ENCODE measurements around the gene KCNH8.

The KCNH8 gene

GRCh38 chr3:19155375-19155774, 7.1 kb downstream of the KCNH8 start:
- TF ChIP-seq TCF12 (IDR thresholded peaks at IDR 0.05; ENCODE audit: low read depth) (no peak), MAX (IDR thresholded peaks at IDR 0.05) (no peak), EP300 (IDR thresholded peaks at IDR 0.05; ENCODE audit: borderline replicate concordance) (no peak), TEAD4 (IDR thresholded peaks at IDR 0.05) (no peak), TAF1 (IDR thresholded peaks at IDR 0.05; ENCODE audit: low read depth) (no peak), RAD21 (IDR thresholded peaks at IDR 0.05; ENCODE audit: low read depth) (no peak), CREB1 (IDR thresholded peaks at IDR 0.05; ENCODE audit: low read depth) (no peak), REST (IDR thresholded peaks at IDR 0.05; ENCODE audit: low read depth) (no peak)

GRCh38 chr3:19159966-19160635, 11.8 kb downstream of the KCNH8 start:
- no peak for TF ChIP-seq RAD21 (IDR thresholded peaks at IDR 0.05; ENCODE audit: low read depth)

- TF ChIP-seq FOXM1 (IDR thresholded peaks at IDR 0.05; ENCODE audit: borderline replicate concordance, low read depth), result no peak
- no peak for TF ChIP-seq REST (IDR thresholded peaks at IDR 0.05; ENCODE audit: low read depth)
- TF ChIP-seq NFIC (IDR thresholded peaks at IDR 0.05), result no peak
- no peak for TF ChIP-seq CREB1 (IDR thresholded peaks at IDR 0.05; ENCODE audit: low read depth)
- no peak for TF ChIP-seq USF1 (IDR thresholded peaks at IDR 0.05)
- no peak for TF ChIP-seq EGR1 (IDR thresholded peaks at IDR 0.05)
- no peak for TF ChIP-seq YY1 (IDR thresholded peaks at IDR 0.05; ENCODE audit: low read depth)
- no peak for TF ChIP-seq CEBPB (IDR thresholded peaks at IDR 0.05)
- no peak for TF ChIP-seq ZBTB7A (IDR thresholded peaks at IDR 0.05; ENCODE audit: low read depth)
- no peak for TF ChIP-seq TEAD4 (IDR thresholded peaks at IDR 0.05)
- TF ChIP-seq TCF12 (IDR thresholded peaks at IDR 0.05; ENCODE audit: low read depth), result no peak
- no peak for TF ChIP-seq TAF1 (IDR thresholded peaks at IDR 0.05; ENCODE audit: low read depth)
- no peak for TF ChIP-seq EP300 (IDR thresholded peaks at IDR 0.05; ENCODE audit: borderline replicate concordance)
- TF ChIP-seq RAD21 (IDR thresholded peaks at IDR 0.05; ENCODE audit: low read depth), result no peak
- no peak for TF ChIP-seq MAX (IDR thresholded peaks at IDR 0.05)
These were observed 17.3 kb downstream of the KCNH8 start for GRCh38 chr3:19165654-19166053.

GRCh38 chr3:19171794-19172193, 23.5 kb downstream of the KCNH8 start:
- TF ChIP-seq EP300 (IDR thresholded peaks at IDR 0.05; ENCODE audit: borderline replicate concordance) (no peak), CREB1 (IDR thresholded peaks at IDR 0.05; ENCODE audit: low read depth) (no peak), REST (IDR thresholded peaks at IDR 0.05; ENCODE audit: low read depth) (no peak), NFIC (IDR thresholded peaks at IDR 0.05) (no peak), TEAD4 (IDR thresholded peaks at IDR 0.05) (no peak), ZBTB7A (IDR thresholded peaks at IDR 0.05; ENCODE audit: low read depth) (no peak), FOXM1 (IDR thresholded peaks at IDR 0.05; ENCODE audit: borderline replicate concordance, low read depth) (no peak), EGR1 (IDR thresholded peaks at IDR 0.05) (no peak)

- TF ChIP-seq CEBPB (IDR thresholded peaks at IDR 0.05) (no peak), TEAD4 (IDR thresholded peaks at IDR 0.05) (no peak), TCF12 (IDR thresholded peaks at IDR 0.05; ENCODE audit: low read depth) (no peak), ZBTB7A (IDR thresholded peaks at IDR 0.05; ENCODE audit: low read depth) (no peak), MAX (IDR thresholded peaks at IDR 0.05) (no peak), EGR1 (IDR thresholded peaks at IDR 0.05) (no peak), USF1 (IDR thresholded peaks at IDR 0.05) (no peak), YY1 (IDR thresholded peaks at IDR 0.05; ENCODE audit: low read depth) (no peak), EP300 (IDR thresholded peaks at IDR 0.05; ENCODE audit: borderline replicate concordance) (no peak)
These were observed 25.6 kb downstream of the KCNH8 start for GRCh38 chr3:19173945-19174344.
